MCF 10A (cell line): Measurements from ENCODE around the gene CENPM. TPM values are rescaled to one million over a fixed set of nuclear protein-coding genes. Genes with fewer than 3 reads are reported as not detected.

Experiments used
- BruUV-seq: library from RNA; stranded (reverse); fragments of 400-500 nt; replicated peaks from 2 replicates; lab custom pipeline; 2021; lab: Mats Ljungman, UMichigan
- CTCF ChIA-PET: fragments of 300-600 bp; sonication (Branson Sonifier 250); formaldehyde crosslinking; extraction: SDS; loops from one replicate; lab custom pipeline; 2021; ENCODE audit warnings: antibody characterized with exemption, inconsistent platforms; lab: Yijun Ruan, JAX
- POLR2A ChIA-PET: fragments of 300-600, 350-650 bp; sonication (Branson Sonifier 250); formaldehyde crosslinking; extraction: SDS; loops from one replicate; lab custom pipeline; 2020; ENCODE audit warnings: antibody characterized with exemption, inconsistent platforms; lab: Yijun Ruan, JAX
- DNase-seq: peaks from one replicate; pipeline ENCODE4 v3.0.0-alpha.2; 2018; ENCODE audit not compliant: unreplicated experiment
- H3K27ac Mint-ChIP-seq: one replicate; pipeline ENCODE4 v1.8.0; 2022; ENCODE audit warnings: mild to moderate bottlenecking, low read depth, mixed read lengths; ENCODE audit not compliant: unreplicated experiment
- H3K27me3 Mint-ChIP-seq: one replicate; pipeline ENCODE4 v1.8.0; 2022; ENCODE audit warnings: mixed read lengths; ENCODE audit not compliant: insufficient read depth, unreplicated experiment
- H3K36me3 Mint-ChIP-seq: one replicate; pipeline ENCODE4 v1.8.0; 2022; ENCODE audit warnings: mild to moderate bottlenecking, moderate library complexity, mixed read lengths; ENCODE audit not compliant: insufficient read depth, unreplicated experiment
- H3K4me1 Mint-ChIP-seq: one replicate; pipeline ENCODE4 v1.8.0; 2022; ENCODE audit warnings: mixed read lengths; ENCODE audit not compliant: insufficient read depth, unreplicated experiment
- H3K4me3 Mint-ChIP-seq: one replicate; pipeline ENCODE4 v1.8.0; 2022; ENCODE audit warnings: mild to moderate bottlenecking, moderate library complexity, mixed read lengths; ENCODE audit not compliant: unreplicated experiment
- H3K9me3 Mint-ChIP-seq: one replicate; pipeline ENCODE4 v1.8.0; 2022; ENCODE audit warnings: mixed read lengths; ENCODE audit not compliant: unreplicated experiment
- intact Hi-C: fragments of 100-400 bp; cut with micrococcal nuclease; formaldehyde crosslinking; loops from 2 replicates; pipeline ENCODE4 v1.14.1; 2022
- total RNA-seq: library from RNA; stranded (reverse); gene quantifications from 2 replicates; pipeline ENCODE4 v1.2.3, GENCODE V29; 2022
- TF ChIP-seq, protein P1 (sequence below): fragments of 200-600 bp; IDR thresholded peaks from one replicate; pipeline ENCODE4 v1.8.0; 2022; ENCODE audit warnings: antibody characterized with exemption, mild to moderate bottlenecking; ENCODE audit not compliant: unreplicated experiment

Gene CENPM
- total RNA-seq, 1 experiment from 2014 or later, result 21.1 TPM

DNA sequence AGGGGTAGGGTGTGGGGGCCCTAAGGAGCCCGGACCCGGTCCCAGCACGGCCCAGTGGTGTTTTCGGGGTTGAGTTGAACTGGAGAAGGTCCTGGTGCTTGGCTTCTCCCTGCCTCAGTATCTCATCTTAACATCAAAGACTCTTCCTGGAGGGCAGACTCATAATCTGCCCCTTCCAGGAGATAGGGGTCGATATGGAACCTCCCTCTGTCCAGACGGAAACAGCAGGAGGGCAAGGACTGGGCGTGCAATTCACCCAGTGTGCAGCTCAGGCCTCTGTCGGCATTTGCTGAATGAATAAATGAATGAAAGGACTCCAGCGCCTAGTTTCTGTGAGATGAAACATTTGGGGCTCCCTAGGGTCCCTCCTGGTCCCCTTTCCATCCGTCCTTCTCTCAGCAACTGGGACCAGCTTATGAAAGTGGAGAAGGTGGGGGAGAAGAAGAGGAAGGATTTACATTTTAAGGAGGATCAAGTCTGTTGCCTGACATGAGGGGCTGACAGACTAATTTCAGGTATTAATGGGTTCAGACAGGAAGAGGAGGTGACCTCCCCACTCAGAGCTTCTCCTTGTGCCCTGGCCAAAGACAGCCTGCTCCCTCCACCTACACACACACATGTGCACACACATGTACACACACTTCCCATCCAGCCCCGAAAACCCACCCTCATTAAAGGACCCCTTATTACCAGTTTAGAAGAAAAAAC lies 31.0 kb downstream of the CENPM start:
- Mint-ChIP-seq H3K9me3 (no peaks in the 10 kb centered on the region), H3K27ac (no peak overlapping the region), H3K27me3 (peaks cover 44% of the 10 kb centered on the region), H3K4me3 (no peak overlapping the region), H3K4me1 (no peaks in the 10 kb centered on the region), H3K36me3 (no peaks in the 10 kb centered on the region)
- ChIA-PET POLR2A (no interaction called here), CTCF (interaction anchor here (0.6 to 0.7 kb wide), 2 partner anchors 218 to 580 kb away, joined by 3 read pairs; no protein-coding TSS in a partner anchor)
- no TSS peak for BruUV-seq
- TF ChIP-seq, protein P1, sequence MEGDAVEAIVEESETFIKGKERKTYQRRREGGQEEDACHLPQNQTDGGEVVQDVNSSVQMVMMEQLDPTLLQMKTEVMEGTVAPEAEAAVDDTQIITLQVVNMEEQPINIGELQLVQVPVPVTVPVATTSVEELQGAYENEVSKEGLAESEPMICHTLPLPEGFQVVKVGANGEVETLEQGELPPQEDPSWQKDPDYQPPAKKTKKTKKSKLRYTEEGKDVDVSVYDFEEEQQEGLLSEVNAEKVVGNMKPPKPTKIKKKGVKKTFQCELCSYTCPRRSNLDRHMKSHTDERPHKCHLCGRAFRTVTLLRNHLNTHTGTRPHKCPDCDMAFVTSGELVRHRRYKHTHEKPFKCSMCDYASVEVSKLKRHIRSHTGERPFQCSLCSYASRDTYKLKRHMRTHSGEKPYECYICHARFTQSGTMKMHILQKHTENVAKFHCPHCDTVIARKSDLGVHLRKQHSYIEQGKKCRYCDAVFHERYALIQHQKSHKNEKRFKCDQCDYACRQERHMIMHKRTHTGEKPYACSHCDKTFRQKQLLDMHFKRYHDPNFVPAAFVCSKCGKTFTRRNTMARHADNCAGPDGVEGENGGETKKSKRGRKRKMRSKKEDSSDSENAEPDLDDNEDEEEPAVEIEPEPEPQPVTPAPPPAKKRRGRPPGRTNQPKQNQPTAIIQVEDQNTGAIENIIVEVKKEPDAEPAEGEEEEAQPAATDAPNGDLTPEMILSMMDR, result no peak
- intact Hi-C loops, result no loop called here
- no peak for DNase-seq

DNA sequence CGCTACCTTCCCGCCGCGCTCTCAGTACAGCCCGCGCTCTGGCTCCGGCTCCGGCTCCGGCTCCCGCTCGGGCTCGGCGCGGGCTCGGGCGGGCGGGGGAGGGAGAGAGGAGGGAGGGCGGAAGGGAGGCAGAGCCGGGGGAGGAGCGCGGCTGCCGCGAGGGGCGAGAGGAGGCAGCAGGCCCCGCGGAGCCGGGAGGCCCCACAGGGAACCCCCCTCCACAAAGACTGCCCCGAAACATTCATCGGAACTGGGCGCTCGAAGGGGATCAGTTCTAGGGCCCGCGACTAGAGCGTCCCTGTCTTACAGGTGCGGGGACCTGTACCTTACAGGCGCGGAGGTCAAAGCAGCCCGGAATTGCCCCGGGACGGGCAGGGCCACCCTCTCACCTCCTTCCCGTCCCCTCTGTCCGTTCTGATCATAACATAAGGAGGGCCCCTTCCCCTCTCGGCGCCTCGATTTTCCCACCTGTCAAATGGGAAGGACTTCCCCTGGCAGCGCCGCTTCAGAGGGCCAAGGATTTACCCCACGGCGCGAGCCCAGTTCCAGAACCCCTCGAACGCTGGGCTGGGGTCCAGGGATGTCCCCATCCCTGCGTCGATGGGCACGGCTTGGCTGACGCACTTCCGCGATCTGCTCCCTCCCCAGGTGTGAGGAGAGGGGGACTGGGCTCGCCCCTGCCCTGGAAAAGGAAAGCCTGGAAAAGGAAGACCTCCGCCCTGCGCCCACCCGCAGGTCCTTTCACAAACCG lies 31.7 kb downstream of the CENPM start, which contains the start of gene SHISA8:
SHISA8 (minus strand) TSS at position 40 of the 751 bp plus-strand sequence. CDS start 407 bp downstream, outside the sequence.
- H3K36me3 Mint-ChIP-seq, result no peaks in the 10 kb centered on the region
- intact Hi-C loops, result no loop called here
- no peak for DNase-seq
- no peak within 1 kb of the TSS for H3K27ac Mint-ChIP-seq
- POLR2A ChIA-PET, result no interaction called here
- H3K9me3 Mint-ChIP-seq, result no peaks in the 10 kb centered on the region
- TF ChIP-seq, protein P1, result no peak
- H3K4me1 Mint-ChIP-seq, result no peaks in the 10 kb centered on the region
- CTCF ChIA-PET, result no interaction called here
- H3K4me3 Mint-ChIP-seq, result peak within 1 kb of the TSS; percentile 19
- H3K27me3 Mint-ChIP-seq, result peaks cover 45% of the 10 kb centered on the region
- no TSS peak for BruUV-seq

DNA sequence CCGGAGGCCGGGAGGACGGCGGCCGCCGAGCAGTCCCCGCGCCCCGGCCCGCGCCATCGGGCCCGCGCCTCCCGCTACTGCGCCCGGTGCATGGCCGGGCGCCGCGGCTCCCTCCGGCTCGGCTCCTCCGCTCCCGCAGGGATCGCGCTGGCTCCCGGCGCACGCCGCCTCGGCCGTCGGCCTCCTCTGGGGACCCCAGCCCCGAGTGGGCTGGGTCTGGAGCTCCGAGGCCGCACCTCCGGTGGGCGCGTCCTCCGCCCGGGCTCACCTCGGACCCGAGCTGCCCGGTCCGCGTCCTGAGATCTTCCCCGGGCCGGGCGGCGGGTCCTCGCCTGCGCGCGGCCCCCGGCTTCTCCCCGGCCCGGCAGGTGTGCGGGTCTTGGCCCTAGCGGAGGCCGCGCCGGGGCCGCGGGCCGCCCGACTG lies 32.3 kb downstream of the CENPM start:
- CTCF ChIA-PET, result no interaction called here
- no peak overlapping the region for H3K4me3 Mint-ChIP-seq
- no peaks in the 10 kb centered on the region for H3K9me3 Mint-ChIP-seq
- H3K4me1 Mint-ChIP-seq, result no peaks in the 10 kb centered on the region
- no peak for DNase-seq
- TF ChIP-seq, protein P1, result no peak
- BruUV-seq, result no TSS peak
- peaks cover 45% of the 10 kb centered on the region for H3K27me3 Mint-ChIP-seq
- no peak overlapping the region for H3K27ac Mint-ChIP-seq
- no peaks in the 10 kb centered on the region for H3K36me3 Mint-ChIP-seq
- POLR2A ChIA-PET, result interaction anchor here (0.6 kb wide), 1 partner anchor 531 kb away, joined by 3 read pairs; no protein-coding TSS in a partner anchor
- intact Hi-C loops, result no loop called here
